ENCODE measurements around the gene SNX25. TPM values are rescaled to one million over a fixed set of nuclear protein-coding genes. Genes with fewer than 3 reads are reported as not detected.

The SNX25 gene
- total RNA-seq, 2 donors from 2014 or later = 13.2 to 16.8 TPM

GRCh38 chr4:185395238-185395955 is 186.0 kb downstream of the SNX25 start, which contains the start of gene LRP2BP:
Gene LRP2BP, minus strand, starts transcription at chr4:185395924. Its CDS starts 17,738 bp downstream, at chr4:185378186.
- Histone ChIP-seq H3K4me1 (peaks cover 0 to 43% of the 10 kb centered on the region in 2 donors), H3K36me3 (peaks cover 3% of the 10 kb centered on the region), H3K9me3 (no peaks in the 10 kb centered on the region), H3K4me3 (peak within 1 kb of the TSS; percentile 72 to 81), H3K27me3 (no peaks in the 10 kb centered on the region), H3K27ac (peak within 1 kb of the TSS; percentile 100)
- DNase-seq (ENCODE audit: low spot score) = no peak
- no peak for TF ChIP-seq CTCF (IDR thresholded peaks at IDR 0.05)

- Histone ChIP-seq H3K36me3 (peaks cover 9% of the 10 kb centered on the region), H3K4me1 (peaks cover 0 to 43% of the 10 kb centered on the region in 2 donors), H3K4me3 (peak overlapping the region; percentile 72 to 81), H3K27me3 (no peaks in the 10 kb centered on the region), H3K27ac (peak overlapping the region; percentile 100), H3K9me3 (no peaks in the 10 kb centered on the region)
- peak; percentile 98 for DNase-seq (ENCODE audit: low spot score)
- no peak for TF ChIP-seq CTCF (IDR thresholded peaks at IDR 0.05)
Observed at GRCh38 chr4:185395956-185396723, 186.7 kb downstream of the SNX25 start.

- peaks cover 0 to 43% of the 10 kb centered on the region in 2 donors for H3K4me1 ChIP-seq
- DNase-seq (ENCODE audit: low spot score) = peak; percentile 66
- peak within 1 kb of the TSS; percentile 100 for H3K27ac ChIP-seq
- peaks cover 16% of the 10 kb centered on the region for H3K36me3 ChIP-seq
- peak within 1 kb of the TSS; percentile 72 to 81 for H3K4me3 ChIP-seq
- no peak for TF ChIP-seq CTCF (IDR thresholded peaks at IDR 0.05)
- H3K9me3 ChIP-seq = no peaks in the 10 kb centered on the region
- no peaks in the 10 kb centered on the region for H3K27me3 ChIP-seq
Observed at GRCh38 chr4:185396724-185397385, 187.5 kb downstream of the SNX25 start, which contains the start of gene ANKRD37. Gene ANKRD37, plus strand, starts transcription at chr4:185396841. Its CDS starts 83 bp downstream, at chr4:185396924.

GRCh38 chr4:185398618-185399017 is 189.2 kb downstream of the SNX25 start:
- Histone ChIP-seq H3K4me1 (peaks cover 0 to 43% of the 10 kb centered on the region in 2 donors), H3K36me3 (peaks cover 34% of the 10 kb centered on the region), H3K4me3 (no peak overlapping the region), H3K27ac (peak overlapping the region in 1 of 2 donors; percentile 31), H3K9me3 (no peaks in the 10 kb centered on the region), H3K27me3 (no peaks in the 10 kb centered on the region)
- no peak for TF ChIP-seq CTCF (IDR thresholded peaks at IDR 0.05)
- no peak for DNase-seq (ENCODE audit: low spot score)

- Histone ChIP-seq H3K27ac (no peak overlapping the region), H3K4me1 (peaks cover 0 to 41% of the 10 kb centered on the region in 2 donors), H3K36me3 (peaks cover 39% of the 10 kb centered on the region), H3K9me3 (no peaks in the 10 kb centered on the region), H3K27me3 (no peaks in the 10 kb centered on the region), H3K4me3 (no peak overlapping the region)
- DNase-seq (ENCODE audit: low spot score) = no peak
- TF ChIP-seq CTCF (IDR thresholded peaks at IDR 0.05) = no peak
Observed at GRCh38 chr4:185399466-185399865, 190.1 kb downstream of the SNX25 start.
